GM12874 (cell line): Measurements from ENCODE around the gene VAMP3.

ENCODE experiments used
- CTCF ChIP-seq: IDR thresholded peaks from 2 replicates; pipeline ENCODE4 v1.5.1; 2011; ENCODE audit warnings: low read depth, mild to moderate bottlenecking, control low read depth, low read length, moderate library complexity; ENCODE audit not compliant: insufficient read depth

Gene VAMP3

GRCh38 chr1:7813677-7814373 is 42.7 kb downstream of the VAMP3 start:
- TF ChIP-seq CTCF: no peak

GRCh38 chr1:7821282-7821681 is 50.2 kb downstream of the VAMP3 start:
- no peak for TF ChIP-seq CTCF

DNA sequence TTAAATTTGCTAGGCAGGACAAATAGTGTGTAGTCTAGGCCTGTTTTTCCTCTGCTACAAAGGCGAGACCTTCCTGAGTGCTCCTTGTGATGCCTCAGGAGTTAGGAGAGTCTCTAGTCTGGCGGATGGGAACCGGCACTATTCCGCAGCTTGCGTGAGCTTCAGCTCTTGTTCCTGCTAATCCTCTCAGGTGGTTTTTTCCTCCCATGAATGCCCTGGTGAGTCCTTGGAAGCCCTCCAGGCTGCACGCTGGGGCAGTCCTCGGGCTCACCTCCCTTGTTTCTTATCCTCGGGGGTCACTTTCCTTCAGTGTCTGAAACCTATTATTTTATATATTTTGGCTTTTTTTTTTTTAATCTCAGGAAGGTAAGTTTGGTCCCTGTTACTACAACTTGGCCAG is 53.6 kb downstream of the VAMP3 start:
- no peak for TF ChIP-seq CTCF

DNA sequence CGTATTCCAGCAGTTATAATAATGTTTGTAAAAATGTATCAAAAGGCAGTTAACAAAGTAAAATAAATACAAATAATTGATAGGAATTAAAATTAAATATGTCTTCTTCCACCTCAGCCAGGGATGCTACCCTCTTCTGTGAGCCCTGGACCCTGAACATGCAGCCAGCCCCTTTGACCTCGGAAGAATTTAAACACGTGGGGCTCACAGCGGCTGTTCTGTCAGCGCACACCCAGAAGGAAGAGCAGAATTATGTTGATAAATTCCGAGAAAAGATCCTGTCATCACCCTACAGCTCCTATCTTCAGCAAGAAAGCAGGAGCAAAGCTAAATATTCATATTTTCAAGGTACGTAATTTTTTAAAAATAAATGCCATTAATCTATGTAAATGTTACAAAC is 55.3 kb downstream of the VAMP3 start:
- no peak for TF ChIP-seq CTCF

DNA sequence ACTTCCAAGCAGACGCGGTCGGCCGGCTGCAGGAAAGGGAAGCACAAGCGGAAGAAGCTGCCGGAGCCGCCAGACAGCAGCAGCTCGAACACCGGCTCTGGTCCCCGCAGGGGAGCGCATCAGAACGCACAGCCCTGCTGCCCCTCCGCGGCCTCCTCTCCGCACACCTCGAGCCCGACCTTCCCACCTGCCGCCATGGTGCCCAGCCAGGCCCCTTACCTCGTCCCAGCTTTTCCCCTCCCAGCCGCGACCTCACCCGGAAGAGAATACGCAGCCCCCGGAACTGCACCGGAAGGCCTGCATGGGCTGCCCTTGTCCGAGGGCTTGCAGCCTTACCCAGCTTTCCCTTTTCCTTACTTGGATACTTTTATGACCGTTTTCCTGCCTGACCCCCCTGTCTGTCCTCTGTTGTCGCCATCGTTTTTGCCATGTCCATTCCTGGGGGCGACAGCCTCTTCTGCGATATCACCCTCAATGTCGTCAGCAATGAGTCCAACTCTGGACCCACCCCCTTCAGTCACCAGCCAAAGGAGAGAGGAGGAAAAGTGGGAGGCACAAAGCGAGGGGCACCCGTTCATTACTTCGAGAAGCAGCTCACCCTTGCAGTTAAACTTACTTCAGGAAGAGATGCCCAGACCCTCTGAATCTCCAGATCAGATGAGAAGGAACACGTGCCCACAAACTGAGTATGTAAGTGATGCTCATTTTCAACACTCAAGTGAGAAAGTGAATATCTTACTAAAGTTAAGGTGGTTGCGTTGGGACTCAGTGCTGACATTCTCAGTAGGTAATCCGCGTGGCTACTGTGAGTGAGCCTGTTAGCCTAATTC is 56.2 kb downstream of the VAMP3 start:
- TF ChIP-seq CTCF: no peak
